RWPE2 (cell line): ENCODE data around the gene TMEM203.
"Not testable (repeated sequence)": the region's sequence is repeated elsewhere in the genome, so short reads cannot be mapped to it uniquely, and the experiment has no call there.

ENCODE experiments used
- ATAC-seq: fragments of 200-7000 bp; cut with Tn5 transposase; 3 replicates; pipeline ENCODE4 v1.9.1; 2021; ENCODE audit warnings: low read depth
- DNase-seq: peaks from one replicate; pipeline ENCODE4 v3.0.0-alpha.2; 2020; ENCODE audit warnings: low spot score
- H3K27ac ChIP-seq: fragments of 450-650 bp; 2 replicates; pipeline ENCODE4 v1.5.1; 2017; ENCODE audit warnings: mild to moderate bottlenecking; ENCODE audit not compliant: poor library complexity, severe bottlenecking
- H3K27me3 ChIP-seq: fragments of 250-450 bp; sonication (Bioruptor Pico); 2 replicates; pipeline ENCODE4 v1.5.1; 2021; ENCODE audit warnings: mild to moderate bottlenecking, moderate library complexity; ENCODE audit not compliant: insufficient read depth, poor library complexity, severe bottlenecking
- H3K36me3 ChIP-seq: fragments of 250-450 bp; sonication (Bioruptor Pico); 2 replicates; pipeline ENCODE4 v1.5.1; 2020; ENCODE audit warnings: low read depth, mild to moderate bottlenecking, moderate library complexity
- H3K4me1 ChIP-seq: fragments of 250-450 bp; sonication (Bioruptor Pico); 2 replicates; pipeline ENCODE4 v1.5.1; 2021; ENCODE audit warnings: mild to moderate bottlenecking, moderate library complexity; ENCODE audit not compliant: insufficient read depth, poor library complexity, severe bottlenecking
- H3K4me3 ChIP-seq: fragments of 250-450 bp; sonication (Bioruptor Pico); 2 replicates; pipeline ENCODE4 v1.5.1; 2021; ENCODE audit warnings: mild to moderate bottlenecking, moderate library complexity; ENCODE audit not compliant: severe bottlenecking
- H3K9me3 ChIP-seq: fragments of 250-450 bp; sonication (Bioruptor Pico); 2 replicates; pipeline ENCODE4 v1.5.1; 2021; ENCODE audit warnings: mild to moderate bottlenecking, moderate library complexity; ENCODE audit not compliant: severe bottlenecking
- CTCF ChIP-seq: fragments of 450-650 bp; IDR thresholded peaks from one replicate; pipeline ENCODE4 v1.5.1; 2017; ENCODE audit warnings: mild to moderate bottlenecking, moderate library complexity; ENCODE audit not compliant: poor library complexity, severe bottlenecking

TMEM203 gene

GRCh38 chr9:137242269-137243203 lies 37.1 kb upstream of the TMEM203 start:
- DNase-seq, result no peak
- no peaks in the 10 kb centered on the region for H3K27me3 ChIP-seq
- H3K4me3 ChIP-seq, result peak overlapping the region; percentile 99
- H3K4me1 ChIP-seq, result peaks cover 6% of the 10 kb centered on the region
- TF ChIP-seq CTCF, result no peak
- H3K27ac ChIP-seq, result peak overlapping the region; percentile 91
- no peaks in the 10 kb centered on the region for H3K9me3 ChIP-seq
- no peak for ATAC-seq
- H3K36me3 ChIP-seq, result peaks cover 25% of the 10 kb centered on the region

GRCh38 chr9:137241490-137242268 lies 36.2 kb upstream of the TMEM203 start:
- H3K27ac ChIP-seq, result peak overlapping the region; percentile 91
- ATAC-seq (no peak), DNase-seq (no peak)
- peak overlapping the region; percentile 99 for H3K4me3 ChIP-seq
- no peaks in the 10 kb centered on the region for H3K27me3 ChIP-seq
- no peaks in the 10 kb centered on the region for H3K9me3 ChIP-seq
- no peak for TF ChIP-seq CTCF
- H3K36me3 ChIP-seq, result peaks cover 25% of the 10 kb centered on the region
- peaks cover 6% of the 10 kb centered on the region for H3K4me1 ChIP-seq

- Histone ChIP-seq H3K9me3 (no peaks in the 10 kb centered on the region), H3K4me3 (peak within 1 kb of the TSS; percentile 99), H3K27ac (peak within 1 kb of the TSS; percentile 91), H3K27me3 (no peaks in the 10 kb centered on the region), H3K36me3 (peaks cover 25% of the 10 kb centered on the region), H3K4me1 (peaks cover 6% of the 10 kb centered on the region)
- TF ChIP-seq CTCF, result no peak
- ATAC-seq (peak; percentile 72), DNase-seq (peak; percentile 99)
Measured at GRCh38 chr9:137240841-137241489, 35.5 kb upstream of the TMEM203 start, which contains the start of gene TUBB4B. Gene TUBB4B, plus strand, starts transcription at chr9:137241287. Its CDS starts 74 bp downstream, at chr9:137241361.

GRCh38 chr9:137240318-137240840 lies 34.9 kb upstream of the TMEM203 start:
- Histone ChIP-seq H3K9me3 (no peaks in the 10 kb centered on the region), H3K36me3 (peaks cover 25% of the 10 kb centered on the region), H3K27ac (peak overlapping the region; percentile 91), H3K27me3 (no peaks in the 10 kb centered on the region), H3K4me1 (peaks cover 6% of the 10 kb centered on the region), H3K4me3 (peak overlapping the region; percentile 48)
- ATAC-seq (peak; percentile 13), DNase-seq (no peak)
- TF ChIP-seq CTCF, result peak; percentile 27

- Histone ChIP-seq H3K27ac (peak overlapping the region; percentile 91), H3K36me3 (peaks cover 25% of the 10 kb centered on the region), H3K4me3 (peak overlapping the region; percentile 48)
- not testable (repeated sequence) for H3K9me3 ChIP-seq, DNase-seq, ATAC-seq, H3K4me1 ChIP-seq, H3K27me3 ChIP-seq
Measured at GRCh38 chr9:137239541-137240200, 34.2 kb upstream of the TMEM203 start.
